H1 (cell line): ENCODE data around the gene SH3PXD2A. TPM values are rescaled to one million over a fixed set of nuclear protein-coding genes. Genes with fewer than 3 reads are reported as not detected.

ENCODE experiments used
- CTCF ChIA-PET: fragments of 300-600 bp; sonication (Branson Sonifier 250); formaldehyde crosslinking; loops from one replicate; lab custom pipeline; 2021; ENCODE audit not compliant: partially characterized antibody; lab: Charles Lee
- POLR2A ChIA-PET: fragments of 300-600 bp; sonication (Branson Sonifier 250); formaldehyde crosslinking; loops from one replicate; lab custom pipeline; 2021; ENCODE audit warnings: inconsistent platforms; ENCODE audit not compliant: partially characterized antibody; lab: Charles Lee
- DNase-seq, 2 experiments: peaks; one replicate each; pipeline versions ENCODE4 v3.0.0 to v3.0.0-alpha.2; 2010 to 2022; ENCODE audit warnings: low spot score in 2 of 2, low read depth in 1 of 2, mixed read lengths in 1 of 2
- FAIRE-seq: peaks from 2 replicates; lab custom pipeline; 2011; peaks lifted over from hg19 to GRCh38; lab: Jason Lieb, UNC
- H2AFZ ChIP-seq: 2 replicates; pipeline ENCODE4 v1.8.1; 2012; ENCODE audit warnings: low read length, inconsistent platforms
- H2AK5ac ChIP-seq: 2 replicates; pipeline ENCODE4 v1.6.1; 2013; ENCODE audit warnings: low read depth, low read length
- H2BK120ac ChIP-seq: replicated peaks from 2 replicates; pipeline ENCODE3; 2013; ENCODE audit warnings: low read depth, low read length, inconsistent platforms
- H2BK12ac ChIP-seq: 2 replicates; pipeline ENCODE4 v1.6.1; 2013; ENCODE audit warnings: low read depth, low read length
- H2BK15ac ChIP-seq: 2 replicates; pipeline ENCODE4 v1.6.1; 2013; ENCODE audit warnings: low read length
- H2BK20ac ChIP-seq: 2 replicates; pipeline ENCODE4 v1.6.1; 2013; ENCODE audit warnings: low read length
- H2BK5ac ChIP-seq: 2 replicates; pipeline ENCODE4 v1.6.1; 2013; ENCODE audit warnings: low read depth, low read length
- H3K14ac ChIP-seq: 2 replicates; pipeline ENCODE4 v1.6.1; 2013; ENCODE audit warnings: inconsistent platforms; ENCODE audit not compliant: insufficient read length
- H3K18ac ChIP-seq: 2 replicates; pipeline ENCODE4 v1.6.1; 2013; ENCODE audit warnings: low read length; ENCODE audit errors: extremely low read depth
- H3K23ac ChIP-seq: 2 replicates; pipeline ENCODE4 v1.6.1; 2013; ENCODE audit warnings: inconsistent platforms; ENCODE audit not compliant: insufficient read length
- H3K23me2 ChIP-seq: 2 replicates; pipeline ENCODE4 v1.6.1; 2013; ENCODE audit warnings: low read depth, low read length
- H3K27ac ChIP-seq: 2 replicates; pipeline ENCODE4 v1.6.1; 2011; ENCODE audit warnings: low read depth, low read length, inconsistent platforms
- H3K27me3 ChIP-seq, 4 experiments: replicated peaks in 1 of 4; 1 replicate in 1 of 4; 2 replicates in 3 of 4; pipeline versions ENCODE4 v1.6.1 to v1.8.1; 2011 to 2013; ENCODE audit warnings: low read length in 3 of 4, mild to moderate bottlenecking in 3 of 4, inconsistent platforms in 2 of 4, mixed read lengths in 2 of 4, moderate library complexity in 1 of 4; ENCODE audit not compliant: control insufficient read depth in 3 of 4, insufficient read depth in 3 of 4; ENCODE audit errors: extremely low read depth in 1 of 4
- H3K36me3 ChIP-seq, 4 experiments: 2 replicates each; pipeline versions ENCODE4 v1.6.1 to v1.8.1; 2011 to 2013; ENCODE audit warnings: mild to moderate bottlenecking in 4 of 4, low read length in 3 of 4, moderate library complexity in 2 of 4, control low read depth in 1 of 4, inconsistent platforms in 1 of 4; ENCODE audit not compliant: insufficient read depth in 4 of 4, control insufficient read depth in 2 of 4
- H3K4ac ChIP-seq: replicated peaks from 2 replicates; pipeline ENCODE3; 2013; ENCODE audit warnings: low read length, low read depth, mixed read lengths, inconsistent platforms; ENCODE audit not compliant: insufficient read length
- H3K4me1 ChIP-seq, 4 experiments: replicated peaks in 1 of 4; 1 replicate in 1 of 4; 2 replicates in 3 of 4; pipeline versions ENCODE4 v1.6.1 to v1.8.1; 2011 to 2013; ENCODE audit warnings: low read length in 3 of 4, inconsistent platforms in 2 of 4, mixed read lengths in 1 of 4; ENCODE audit not compliant: insufficient read depth in 4 of 4, control insufficient read depth in 3 of 4
- H3K4me2 ChIP-seq, 2 experiments: 2 replicates each; pipeline versions ENCODE4 v1.6.1 to v1.8.1; 2011 to 2013; ENCODE audit warnings: low read depth in 2 of 2, low read length in 2 of 2, control low read depth in 1 of 2, inconsistent platforms in 1 of 2, mild to moderate bottlenecking in 1 of 2; ENCODE audit not compliant: insufficient read depth in 1 of 2
- H3K4me3 ChIP-seq, 4 experiments: fragments of 200-600, 300-600 bp in 1 of 4; sonication (generic), shearing (Covaris generic), sonication (Bioruptor Twin) in 1 of 4; 2 replicates each; pipeline versions ENCODE4 v1.5.1 to v1.8.1; 2011 to 2016; ENCODE audit warnings: low read length in 4 of 4, low read depth in 3 of 4, control low read depth in 2 of 4, inconsistent platforms in 2 of 4, mild to moderate bottlenecking in 2 of 4, mixed read lengths in 1 of 4, moderate library complexity in 1 of 4; ENCODE audit not compliant: insufficient read depth in 2 of 4; ENCODE audit errors: extremely low read depth in 1 of 4
- H3K56ac ChIP-seq: replicated peaks from 2 replicates; pipeline ENCODE3; 2013; ENCODE audit warnings: low read depth, mild to moderate bottlenecking, mixed read lengths, low read length, inconsistent platforms; ENCODE audit not compliant: insufficient read length
- H3K79me1 ChIP-seq: 2 replicates; pipeline ENCODE4 v1.6.1; 2013; ENCODE audit warnings: low read depth, low read length, control low read depth
- H3K79me2 ChIP-seq, 2 experiments: 2 replicates each; pipeline versions ENCODE4 v1.6.1 to v1.8.1; 2012 to 2013; ENCODE audit warnings: low read length in 2 of 2, mild to moderate bottlenecking in 2 of 2, inconsistent platforms in 1 of 2; ENCODE audit not compliant: insufficient read depth in 2 of 2, control insufficient read depth in 1 of 2
- H3K9ac ChIP-seq, 4 experiments: replicated peaks in 1 of 4; 1 replicate in 1 of 4; 2 replicates in 3 of 4; pipeline versions ENCODE4 v1.6.1 to v1.8.1; 2011 to 2013; ENCODE audit warnings: low read depth in 3 of 4, low read length in 3 of 4, control low read depth in 2 of 4, mild to moderate bottlenecking in 2 of 4, moderate library complexity in 2 of 4, inconsistent platforms in 1 of 4; ENCODE audit errors: extremely low read depth in 1 of 4
- H3K9me3 ChIP-seq, 2 experiments: 2 replicates each; pipeline versions ENCODE4 v1.6.1 to v1.8.1; 2012 to 2013; ENCODE audit warnings: mild to moderate bottlenecking in 2 of 2, moderate library complexity in 2 of 2, control low read depth in 1 of 2, inconsistent platforms in 1 of 2, low read depth in 1 of 2, low read length in 1 of 2, mixed read lengths in 1 of 2; ENCODE audit not compliant: insufficient read depth in 2 of 2
- H4K20me1 ChIP-seq, 2 experiments: replicated peaks in 1 of 2; 2 replicates each; pipeline versions ENCODE3 to v1.8.1; 2011 to 2013; ENCODE audit warnings: inconsistent platforms in 2 of 2, low read length in 2 of 2, mild to moderate bottlenecking in 1 of 2; ENCODE audit not compliant: insufficient read depth in 2 of 2, control insufficient read depth in 1 of 2
- H4K5ac ChIP-seq: 2 replicates; pipeline ENCODE4 v1.6.1; 2013; ENCODE audit warnings: low read length, low read depth, mixed read lengths, inconsistent platforms; ENCODE audit not compliant: insufficient read length
- H4K8ac ChIP-seq: 2 replicates; pipeline ENCODE4 v1.8.0; 2013; ENCODE audit warnings: mild to moderate bottlenecking, moderate library complexity, low read length, inconsistent platforms; ENCODE audit not compliant: insufficient read depth; ENCODE audit errors: extremely low read depth
- H4K91ac ChIP-seq: replicated peaks from 2 replicates; pipeline ENCODE3; 2013; ENCODE audit warnings: low read length, mixed read lengths, inconsistent platforms; ENCODE audit not compliant: insufficient read length
- BACH1 ChIP-seq: IDR thresholded peaks from 2 replicates; pipeline ENCODE4 v1.6.1; 2012; ENCODE audit warnings: low read length, improper control_type of control experiment
- BCL11A ChIP-seq, 2 experiments: IDR thresholded peaks; one replicate each; pipeline ENCODE4 v1.6.1; 2011; ENCODE audit warnings: low read depth in 2 of 2, low read length in 2 of 2, mild to moderate bottlenecking in 2 of 2
- BRCA1 ChIP-seq: IDR thresholded peaks from 2 replicates; pipeline ENCODE4 v1.6.1; 2012; ENCODE audit warnings: low read depth, low read length, improper control_type of control experiment
- CBX5 ChIP-seq: fragments of 300-800, 300-1000 bp; sonication (generic); IDR thresholded peaks from 2 replicates; pipeline ENCODE4 v1.7.1; 2016; ENCODE audit warnings: antibody characterized with exemption, low read length, low read depth
- EZH2 ChIP-seq: fragments of 200-600 bp; sonication (generic); IDR thresholded peaks from 2 replicates; pipeline ENCODE4 v1.7.1; 2012; ENCODE audit warnings: low read depth, mild to moderate bottlenecking, moderate library complexity, low read length, inconsistent platforms; ENCODE audit not compliant: severe bottlenecking
- GTF2F1 ChIP-seq: IDR thresholded peaks from 2 replicates; pipeline ENCODE4 v1.6.1; 2012; ENCODE audit warnings: low read depth, low read length, improper control_type of control experiment, borderline replicate concordance
- HDAC6 ChIP-seq: IDR thresholded peaks from one replicate; pipeline ENCODE4 v1.7.1; 2012; ENCODE audit warnings: low read depth, mild to moderate bottlenecking, inconsistent platforms, low read length, moderate library complexity
- KDM5A ChIP-seq: fragments of 200-600 bp; IDR thresholded peaks from 2 replicates; pipeline ENCODE4 v1.7.1; 2012; ENCODE audit warnings: mild to moderate bottlenecking, low read length, inconsistent platforms, mixed read lengths
- POLR2A ChIP-seq, 2 experiments: IDR thresholded peaks; 1 replicate in 1 of 2; 2 replicates in 1 of 2; pipeline ENCODE4 v1.6.1; 2011; ENCODE audit warnings: low read depth in 2 of 2, low read length in 2 of 2, mild to moderate bottlenecking in 2 of 2; ENCODE audit errors: control extremely low read depth in 1 of 2
- SAP30 ChIP-seq: fragments of 300-600 bp; sonication (generic); IDR thresholded peaks from 2 replicates; pipeline ENCODE4 v1.7.1; 2012; ENCODE audit warnings: low read length, moderate library complexity, mild to moderate bottlenecking, inconsistent platforms; ENCODE audit not compliant: insufficient read depth, insufficient replicate concordance
- ZNF274 ChIP-seq: IDR thresholded peaks from 2 replicates; pipeline ENCODE4 v1.7.0; 2012; ENCODE audit warnings: low read length, borderline replicate concordance; ENCODE audit errors: extremely low read depth
- WGBS, 2 experiments: shearing (Covaris generic) in 1 of 2; methylation state at CpG; one replicate each; pipeline versions ENCODE4 v1.1.6 to v1.1.7; 2013 to 2015; ENCODE audit warnings: low lambda C conversion rate in 2 of 2, mixed read lengths in 2 of 2, inconsistent platforms in 1 of 2, low coverage in 1 of 2, missing lambda C conversion rate in 1 of 2; ENCODE audit not compliant: insufficient replicate concordance in 2 of 2, insufficient coverage in 1 of 2, insufficient read length in 1 of 2; ENCODE audit errors: extremely low coverage in 1 of 2, missing lambda C conversion rate in 1 of 2; 5-methylcytosine and 5-hydroxymethylcytosine counted together
- polyA plus RNA-seq, 7 experiments: library from polyadenylated mRNA; depleted of rRNA in 3 of 7; stranded (reverse) in 5 of 7; unstranded in 2 of 7; fragments of >200 nt in 5 of 7; fragments of 200-250 nt in 2 of 7; gene quantifications; 1 replicate in 5 of 7; 2 replicates in 1 of 7; 4 replicates in 1 of 7; pipeline versions ENCODE4 v1.2.1 to v1.2.3, GENCODE V29; 2011 to 2013; ENCODE audit warnings: missing spikeins in 2 of 7, mixed read lengths in 2 of 7
- total RNA-seq: library from RNA; stranded (reverse); fragmentation: NEBNext Ultra II Directional; extraction: Animal tissue kit (Norgen Biotek cat#: 25700); gene quantifications from 2 replicates; pipeline ENCODE4 v1.2.1, GENCODE V29; 2021

Gene SH3PXD2A
- total and polyA plus RNA-seq, 2 of the 8 experiments (the other 6 are each of a cell fraction or from before 2014, with no cell fraction given) = 5.4 to 16.3 TPM

GRCh38 chr10:103575416-103576075 lies 279.8 kb downstream of the SH3PXD2A start:
- Histone ChIP-seq H3K27me3 (no peaks in the 10 kb centered on the region), H4K8ac (no peak overlapping the region), H3K4ac (no peak overlapping the region), H4K5ac (no peak overlapping the region), H3K79me1 (no peaks in the 10 kb centered on the region), H3K9me3 (no peaks in the 10 kb centered on the region), H3K4me2 (no peak overlapping the region), H3K18ac (no peak overlapping the region), H3K14ac (no peak overlapping the region), H3K23me2 (no peaks in the 10 kb centered on the region), H3K56ac (no peak overlapping the region), H2BK15ac (no peak overlapping the region), H2BK12ac (no peak overlapping the region), H4K20me1 (no peaks in the 10 kb centered on the region), H3K9ac (no peak overlapping the region), H3K36me3 (no peaks in the 10 kb centered on the region), H2AK5ac (no peak overlapping the region), H3K4me3 (no peak overlapping the region), H4K91ac (no peak overlapping the region), H2AFZ (no peak overlapping the region), H2BK120ac (no peak overlapping the region), H3K27ac (no peak overlapping the region), H2BK5ac (no peak overlapping the region), H3K23ac (no peak overlapping the region), H3K4me1 (no peaks in the 10 kb centered on the region), H2BK20ac (no peak overlapping the region), H3K79me2 (no peaks in the 10 kb centered on the region)
- POLR2A ChIA-PET = no interaction called here
- FAIRE-seq (no peak), DNase-seq (no peak)
- TF ChIP-seq GTF2F1 (no peak), CBX5 (no peak), SAP30 (no peak), EZH2 (no peak), BCL11A (IDR thresholded peaks at IDR 0.05; ENCODE audit: low read depth in 2 of 2, low read length in 2 of 2) (no peak), ZNF274 (no peak), KDM5A (no peak), POLR2A (IDR thresholded peaks at IDR 0.05; ENCODE audit: control extremely low read depth in 1 of 2, low read depth in 2 of 2, low read length in 2 of 2) (no peak), BACH1 (no peak), BRCA1 (no peak), HDAC6 (no peak)
- CTCF ChIA-PET = interaction anchor here (1.2 to 12.0 kb wide), 7 partner anchors 9 to 121 kb away, joined by 4 to 134 read pairs (median 6); no protein-coding TSS in a partner anchor
- 87% methylated on average over 6 of the region's 6 CpGs; no CpG with 5 or more reads in 1 of the 2 experiments for WGBS, 2 experiments
